ENCODE data around the gene EXOC7.

- TF ChIP-seq CTCF (IDR thresholded peaks at IDR 0.05; ENCODE audit: insufficient read depth, low read depth, low read length): no peak
- TF ChIP-seq EZH2 (IDR thresholded peaks at IDR 0.05; ENCODE audit: insufficient read depth, low read length): no peak
Measured at GRCh38 chr17:76036497-76037261, 66.9 kb downstream of the EXOC7 start.
